HEK293 (cell line): ENCODE results near the gene CNBP.

Source experiments
- CTCF ChIA-PET: fragments of 350-600 bp; formaldehyde crosslinking; extraction: SDS; loops from one replicate; lab custom pipeline; 2021; ENCODE audit warnings: antibody characterized with exemption; lab: Yijun Ruan, JAX
- POLR2A ChIA-PET: fragments of 300-600 bp; formaldehyde crosslinking; extraction: SDS; loops from one replicate; lab custom pipeline; 2020; ENCODE audit warnings: antibody characterized with exemption, inconsistent platforms; lab: Yijun Ruan, JAX
- H3K27ac ChIP-seq: fragments of 200-500 bp; sonication (Bioruptor generic); 2 replicates; pipeline ENCODE4 v1.5.1; 2014; ENCODE audit warnings: low read depth, low read length, control low read depth, inconsistent platforms; ENCODE audit errors: extremely low read depth
- H3K36me3 ChIP-seq, 2 experiments: fragments of 200-500 bp in 1 of 2; sonication (Bioruptor generic) in 1 of 2; 1 replicate in 1 of 2; 2 replicates in 1 of 2; pipeline ENCODE4 v1.5.1; 2014 to 2017; ENCODE audit warnings: inconsistent platforms in 2 of 2, low read length in 2 of 2; ENCODE audit not compliant: control insufficient read depth in 2 of 2, insufficient read depth in 1 of 2
- H3K4me1 ChIP-seq: fragments of 200-500 bp; sonication (Bioruptor generic); 2 replicates; pipeline ENCODE4 v1.5.1; 2014; ENCODE audit warnings: mild to moderate bottlenecking, low read length, inconsistent platforms; ENCODE audit not compliant: control insufficient read depth, insufficient read depth
- H3K4me3 ChIP-seq: 2 replicates; pipeline ENCODE4 v1.5.1; 2011; ENCODE audit warnings: low read depth, mild to moderate bottlenecking, control low read depth, low read length, moderate library complexity
- H3K9me3 ChIP-seq: fragments of 200-500 bp; sonication (Bioruptor generic); 2 replicates; pipeline ENCODE4 v1.5.1; 2014; ENCODE audit warnings: low read depth, low read length, inconsistent platforms; ENCODE audit not compliant: control insufficient read depth, insufficient read depth
- BCL11B ChIP-seq: fragments of 450-650 bp; formaldehyde crosslinking; IDR thresholded peaks from 2 replicates; pipeline ENCODE4 v1.5.1; 2016; ENCODE audit warnings: low read depth, missing biosample characterization, missing genetic modification characterization
- KLF7 ChIP-seq: fragments of 450-650 bp; formaldehyde crosslinking; IDR thresholded peaks from 2 replicates; pipeline ENCODE4 v1.5.1; 2016; ENCODE audit warnings: missing biosample characterization, missing genetic modification characterization, borderline replicate concordance
- PRDM2 ChIP-seq: fragments of 450-650 bp; formaldehyde crosslinking; IDR thresholded peaks from 2 replicates; pipeline ENCODE4 v1.5.1; 2016; ENCODE audit warnings: missing biosample characterization, missing genetic modification characterization, borderline replicate concordance
- REPIN1 ChIP-seq: fragments of 450-650 bp; formaldehyde crosslinking; IDR thresholded peaks from 2 replicates; pipeline ENCODE4 v1.5.1; 2017; ENCODE audit warnings: missing biosample characterization, missing genetic modification characterization, low read depth
- SETDB1 ChIP-seq: IDR thresholded peaks from one replicate; pipeline ENCODE4 v1.6.1; 2017; ENCODE audit warnings: mild to moderate bottlenecking, low read length, moderate library complexity, mixed read lengths; ENCODE audit not compliant: insufficient read length
- SP3 ChIP-seq: fragments of 450-650 bp; formaldehyde crosslinking; IDR thresholded peaks from 2 replicates; pipeline ENCODE4 v1.5.1; 2016; ENCODE audit warnings: missing biosample characterization, missing genetic modification characterization
- TCF7L2 ChIP-seq: IDR thresholded peaks from 2 replicates; pipeline ENCODE4 v1.6.1; 2011; ENCODE audit warnings: low read depth, mild to moderate bottlenecking, inconsistent platforms, low read length, moderate library complexity, borderline replicate concordance
- ZBTB20 ChIP-seq: fragments of 450-650 bp; formaldehyde crosslinking; IDR thresholded peaks from 2 replicates; pipeline ENCODE4 v1.5.1; 2016; ENCODE audit warnings: missing biosample characterization, missing genetic modification characterization
- ZNF10 ChIP-seq: fragments of 450-650 bp; formaldehyde crosslinking; IDR thresholded peaks from 2 replicates; pipeline ENCODE4 v1.5.1; 2017; ENCODE audit warnings: missing biosample characterization, missing genetic modification characterization
- ZNF121 ChIP-seq: fragments of 450-650 bp; formaldehyde crosslinking; IDR thresholded peaks from 2 replicates; pipeline ENCODE4 v1.5.1; 2016; ENCODE audit warnings: missing biosample characterization, missing genetic modification characterization
- ZNF132 ChIP-seq: fragments of 450-650 bp; formaldehyde crosslinking; IDR thresholded peaks from 2 replicates; pipeline ENCODE4 v1.5.1; 2017; ENCODE audit warnings: missing biosample characterization, missing genetic modification characterization, borderline replicate concordance
- ZNF138 ChIP-seq: fragments of 450-650 bp; formaldehyde crosslinking; IDR thresholded peaks from 2 replicates; pipeline ENCODE4 v1.5.1; 2016; ENCODE audit warnings: missing biosample characterization, missing genetic modification characterization, borderline replicate concordance
- ZNF174 ChIP-seq: fragments of 450-650 bp; formaldehyde crosslinking; IDR thresholded peaks from 2 replicates; pipeline ENCODE4 v1.5.0; 2017; ENCODE audit warnings: missing biosample characterization, mild to moderate bottlenecking, missing genetic modification characterization
- ZNF280D ChIP-seq: fragments of 450-650 bp; formaldehyde crosslinking; IDR thresholded peaks from 2 replicates; pipeline ENCODE4 v1.5.1; 2016; ENCODE audit warnings: missing biosample characterization, missing genetic modification characterization
- ZNF302 ChIP-seq: fragments of 450-650 bp; formaldehyde crosslinking; IDR thresholded peaks from 2 replicates; pipeline ENCODE4 v1.5.1; 2016; ENCODE audit warnings: missing biosample characterization, missing genetic modification characterization, low read depth
- ZNF394 ChIP-seq: fragments of 450-650 bp; formaldehyde crosslinking; IDR thresholded peaks from 2 replicates; pipeline ENCODE4 v1.5.1; 2016; ENCODE audit warnings: missing biosample characterization, missing genetic modification characterization, mild to moderate bottlenecking, moderate library complexity, borderline replicate concordance
- ZNF514 ChIP-seq: fragments of 450-650 bp; formaldehyde crosslinking; IDR thresholded peaks from 2 replicates; pipeline ENCODE4 v1.5.1; 2016; ENCODE audit warnings: missing biosample characterization, missing genetic modification characterization
- ZNF518A ChIP-seq: fragments of 450-650 bp; formaldehyde crosslinking; conservative IDR thresholded peaks from 2 replicates; pipeline ENCODE4 v1.5.1; 2016; ENCODE audit warnings: low read depth, missing biosample characterization, missing genetic modification characterization
- ZNF530 ChIP-seq: fragments of 450-650 bp; formaldehyde crosslinking; IDR thresholded peaks from 2 replicates; pipeline ENCODE4 v1.5.1; 2016; ENCODE audit warnings: low read depth, missing biosample characterization, missing genetic modification characterization
- ZNF639 ChIP-seq: fragments of 450-650 bp; formaldehyde crosslinking; IDR thresholded peaks from 2 replicates; pipeline ENCODE4 v1.5.1; 2016; ENCODE audit warnings: missing biosample characterization, missing genetic modification characterization
- ZNF664 ChIP-seq: fragments of 450-650 bp; formaldehyde crosslinking; IDR thresholded peaks from 2 replicates; pipeline ENCODE4 v1.5.1; 2016; ENCODE audit warnings: missing biosample characterization, missing genetic modification characterization
- ZNF707 ChIP-seq: fragments of 450-650 bp; formaldehyde crosslinking; IDR thresholded peaks from 2 replicates; pipeline ENCODE4 v1.5.1; 2016; ENCODE audit warnings: missing biosample characterization, missing genetic modification characterization
- ZSCAN30 ChIP-seq: fragments of 450-650 bp; IDR thresholded peaks from 2 replicates; pipeline ENCODE4 v1.5.1; 2018; ENCODE audit warnings: missing biosample characterization, mild to moderate bottlenecking, missing genetic modification characterization, moderate library complexity

CNBP gene

GRCh38 chr3:129211772-129212171 is 28.1 kb upstream of the CNBP start (continued):
- TF ChIP-seq ZNF707 (tag by site-specific recombination): no peak
- no peak for TF ChIP-seq SP3 (tag by site-specific recombination)
- TF ChIP-seq ZNF530: no peak
- TF ChIP-seq REPIN1 (tag by site-specific recombination): no peak
- TF ChIP-seq ZNF639 (tag by site-specific recombination): no peak
- no peak for TF ChIP-seq ZNF664
- no peak for TF ChIP-seq ZNF280D (tag by site-specific recombination)
- TF ChIP-seq KLF7 (tag by site-specific recombination): no peak
- no peak for TF ChIP-seq ZNF132 (tag by site-specific recombination)
- TF ChIP-seq ZNF302 (tag by site-specific recombination): no peak
- TF ChIP-seq ZNF121 (tag by site-specific recombination): no peak
- TF ChIP-seq ZNF174: no peak
- 0 out of 2 replicates have a peak, but pooled peaks have one; percentile 17 for TF ChIP-seq ZBTB20 (tag by site-specific recombination)
- no peak for TF ChIP-seq ZNF394 (tag by site-specific recombination)
- TF ChIP-seq ZNF518A (tag by site-specific recombination): no peak
- TF ChIP-seq, all 188 proteins: peak for 20

GRCh38 chr3:129211345-129211744 is 27.6 kb upstream of the CNBP start:
- H3K27ac ChIP-seq: peak overlapping the region; percentile 47
- H3K36me3 ChIP-seq: no peaks in the 10 kb centered on the region
- ChIA-PET CTCF (no interaction called here), POLR2A (interaction anchor here (0.5 to 1.2 kb wide), 2 partner anchors 13 to 15 kb away, joined by 3 to 5 read pairs; no protein-coding TSS in a partner anchor)
- no peak overlapping the region for H3K4me3 ChIP-seq
- H3K9me3 ChIP-seq: no peaks in the 10 kb centered on the region
- peaks cover 5% of the 10 kb centered on the region; the same call in 1 of the 2 replicates for H3K4me1 ChIP-seq
- TF ChIP-seq ZSCAN30 (tag by site-specific recombination): no peak
- TF ChIP-seq ZNF10: no peak
- TF ChIP-seq ZNF138 (tag by site-specific recombination): no peak
- TF ChIP-seq TCF7L2: no peak
- TF ChIP-seq SETDB1: no peak
- TF ChIP-seq PRDM2 (tag by site-specific recombination): no peak
- no peak for TF ChIP-seq BCL11B (tag by site-specific recombination)
- no peak for TF ChIP-seq ZNF514 (tag by site-specific recombination)
